Measurements from ENCODE around the gene ZNF518A.

The ZNF518A gene

DNA sequence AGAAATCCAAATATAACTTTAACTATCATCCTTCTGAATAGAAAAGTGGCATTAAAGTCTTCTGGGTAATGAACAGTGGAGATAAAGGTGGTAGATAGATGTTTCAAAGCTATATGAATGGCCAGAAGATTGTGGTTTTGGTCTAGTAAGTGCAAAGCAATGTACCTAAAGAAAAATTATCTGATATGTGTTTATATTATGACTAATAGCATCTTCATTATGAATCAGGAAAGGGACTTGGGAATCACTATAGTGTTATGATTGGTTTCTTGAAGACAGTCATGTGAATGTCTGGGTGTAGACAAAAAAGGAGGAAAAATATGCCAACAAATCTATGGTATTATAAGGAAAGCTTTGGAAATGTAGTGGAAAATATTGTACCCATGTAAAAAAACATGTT is 3.0 kb downstream of the ZNF518A start:
- H3K4me3 ChIP-seq (ENCODE audit: low read length) = no peak overlapping the region
- TF ChIP-seq, protein P1, sequence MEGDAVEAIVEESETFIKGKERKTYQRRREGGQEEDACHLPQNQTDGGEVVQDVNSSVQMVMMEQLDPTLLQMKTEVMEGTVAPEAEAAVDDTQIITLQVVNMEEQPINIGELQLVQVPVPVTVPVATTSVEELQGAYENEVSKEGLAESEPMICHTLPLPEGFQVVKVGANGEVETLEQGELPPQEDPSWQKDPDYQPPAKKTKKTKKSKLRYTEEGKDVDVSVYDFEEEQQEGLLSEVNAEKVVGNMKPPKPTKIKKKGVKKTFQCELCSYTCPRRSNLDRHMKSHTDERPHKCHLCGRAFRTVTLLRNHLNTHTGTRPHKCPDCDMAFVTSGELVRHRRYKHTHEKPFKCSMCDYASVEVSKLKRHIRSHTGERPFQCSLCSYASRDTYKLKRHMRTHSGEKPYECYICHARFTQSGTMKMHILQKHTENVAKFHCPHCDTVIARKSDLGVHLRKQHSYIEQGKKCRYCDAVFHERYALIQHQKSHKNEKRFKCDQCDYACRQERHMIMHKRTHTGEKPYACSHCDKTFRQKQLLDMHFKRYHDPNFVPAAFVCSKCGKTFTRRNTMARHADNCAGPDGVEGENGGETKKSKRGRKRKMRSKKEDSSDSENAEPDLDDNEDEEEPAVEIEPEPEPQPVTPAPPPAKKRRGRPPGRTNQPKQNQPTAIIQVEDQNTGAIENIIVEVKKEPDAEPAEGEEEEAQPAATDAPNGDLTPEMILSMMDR (conservative IDR thresholded peaks at IDR 0.05; ENCODE audit: low read length) = no peak
- DNase-seq (ENCODE audit: low read depth) = no peak

DNA sequence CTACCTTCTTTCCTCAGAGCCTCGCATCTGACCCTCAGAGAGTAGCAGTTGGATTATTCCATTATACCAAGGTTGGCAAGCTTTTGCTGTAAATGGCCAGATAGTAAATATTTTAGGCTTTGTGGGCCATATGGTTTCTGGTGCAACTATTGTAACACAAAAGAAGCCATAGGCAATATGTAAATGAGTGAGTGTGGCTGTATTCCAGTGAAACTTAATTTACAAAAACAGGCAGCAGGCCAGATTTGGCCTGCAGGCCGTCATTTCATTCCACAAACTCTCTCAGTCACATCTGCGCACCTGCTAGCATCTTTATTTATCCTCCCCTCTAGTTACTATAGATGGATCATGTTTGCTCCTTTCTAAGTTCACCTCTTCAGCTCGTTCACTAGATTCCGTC is 6.7 kb downstream of the ZNF518A start:
- TF ChIP-seq, protein P1 (conservative IDR thresholded peaks at IDR 0.05; ENCODE audit: low read length) = no peak
- H3K4me3 ChIP-seq (ENCODE audit: low read length) = no peak overlapping the region
- DNase-seq (ENCODE audit: low read depth) = no peak

DNA sequence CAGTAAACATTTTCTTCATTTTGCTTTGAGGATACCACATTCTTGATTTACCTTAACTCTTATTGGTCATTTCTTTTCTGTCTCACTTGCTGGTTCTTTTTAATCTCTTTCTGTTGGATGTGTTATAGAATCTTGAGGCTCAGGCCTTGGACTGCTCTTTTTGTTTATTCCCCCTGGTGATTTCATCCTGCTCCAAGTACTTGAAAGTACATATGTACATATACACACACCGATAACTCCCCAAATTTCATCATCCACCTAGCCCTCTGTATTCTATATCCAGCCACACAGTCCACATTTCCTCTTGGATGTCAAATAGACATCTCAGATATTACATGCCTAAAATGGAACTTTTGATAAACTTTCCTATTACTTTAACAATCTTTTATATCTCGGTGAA is 7.5 kb downstream of the ZNF518A start:
- no peak for DNase-seq (ENCODE audit: low read depth)
- H3K4me3 ChIP-seq (ENCODE audit: low read length) = no peak overlapping the region
- TF ChIP-seq, protein P1 (conservative IDR thresholded peaks at IDR 0.05; ENCODE audit: low read length) = no peak

DNA sequence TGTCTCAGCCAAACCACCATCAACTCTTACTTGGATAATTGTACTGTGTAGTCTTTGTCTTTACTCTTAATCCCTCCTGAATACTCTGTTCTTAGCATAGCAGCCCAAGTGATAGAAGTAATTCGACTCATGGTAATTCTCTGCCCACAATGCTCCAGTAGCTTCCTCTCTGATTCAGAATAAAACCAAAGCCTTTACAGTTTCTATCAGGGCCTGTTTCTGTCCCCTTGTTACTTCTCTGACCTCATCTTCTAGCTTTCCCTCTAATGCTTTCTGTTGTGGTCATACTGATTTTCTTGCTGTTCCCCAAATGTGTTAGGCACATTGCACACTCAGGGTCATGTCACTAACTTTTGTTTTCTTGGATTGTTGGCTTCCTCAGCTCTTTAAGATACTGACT is 8.0 kb downstream of the ZNF518A start:
- H3K4me3 ChIP-seq (ENCODE audit: low read length) = no peak overlapping the region
- TF ChIP-seq, protein P1 (conservative IDR thresholded peaks at IDR 0.05; ENCODE audit: low read length) = no peak
- no peak for DNase-seq (ENCODE audit: low read depth)

DNA sequence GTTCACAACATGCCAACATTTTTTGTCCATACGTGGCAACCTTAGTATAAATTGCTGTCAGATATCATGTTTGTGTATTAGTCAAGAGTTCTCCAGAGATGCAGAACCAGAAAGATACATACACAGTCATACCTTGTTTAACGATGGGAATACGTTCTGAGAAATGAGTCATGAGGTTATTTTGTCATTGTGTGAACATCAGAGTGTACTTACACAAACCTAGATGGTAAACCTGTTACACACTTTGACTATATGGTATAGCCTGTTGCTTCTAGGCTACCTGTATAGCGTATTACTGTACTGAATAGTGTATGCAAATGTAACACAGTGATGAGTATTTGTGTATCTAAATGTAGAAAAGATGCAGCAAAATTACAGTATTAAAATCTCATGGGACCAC is 22.3 kb downstream of the ZNF518A start:
- TF ChIP-seq, protein P1 (conservative IDR thresholded peaks at IDR 0.05; ENCODE audit: low read length) = no peak
- no peak overlapping the region for H3K4me3 ChIP-seq (ENCODE audit: low read length)
- DNase-seq (ENCODE audit: low read depth) = no peak

DNA sequence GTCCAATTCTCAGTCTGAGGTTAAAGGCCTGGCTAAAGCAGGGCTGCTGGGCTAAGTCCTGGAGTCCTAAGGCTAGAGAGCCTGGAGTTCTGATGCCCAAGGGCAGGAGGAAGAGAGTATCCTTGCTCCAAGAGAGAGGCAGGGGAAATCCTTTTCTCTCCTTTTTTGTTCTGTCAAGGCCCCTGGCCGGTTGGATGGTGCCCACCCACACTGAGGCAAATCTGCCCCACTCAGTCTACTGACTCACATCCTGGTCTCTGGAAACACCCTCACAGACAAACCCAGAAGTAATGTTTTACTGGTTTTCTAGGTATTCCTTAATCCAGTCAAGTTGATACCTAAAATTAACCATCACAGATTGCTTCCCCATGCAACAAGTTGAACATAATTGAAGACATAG is 23.0 kb downstream of the ZNF518A start:
- DNase-seq (ENCODE audit: low read depth) = no peak
- TF ChIP-seq, protein P1 (conservative IDR thresholded peaks at IDR 0.05; ENCODE audit: low read length) = no peak
- H3K4me3 ChIP-seq (ENCODE audit: low read length) = no peak overlapping the region

DNA sequence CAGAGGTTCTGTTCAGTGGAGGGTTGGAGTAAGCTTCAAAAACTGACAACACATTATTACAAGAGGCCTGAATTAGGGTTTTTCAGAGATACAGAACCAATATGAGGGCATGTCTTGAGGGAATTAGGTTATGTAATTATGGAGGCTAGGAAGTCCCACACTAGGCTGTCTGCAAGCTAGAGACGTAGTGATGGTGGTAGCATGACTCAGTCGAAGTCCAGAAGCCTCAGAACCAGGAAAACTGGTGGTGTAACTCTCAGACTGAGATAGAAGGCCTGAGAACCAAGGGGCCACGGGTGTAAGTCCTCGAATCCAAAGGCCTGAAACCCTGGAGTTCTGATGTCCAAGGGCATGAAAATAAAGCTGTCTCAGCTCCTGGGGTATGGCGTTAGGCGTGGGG is 35.6 kb downstream of the ZNF518A start:
- TF ChIP-seq, protein P1 (conservative IDR thresholded peaks at IDR 0.05; ENCODE audit: low read length) = no peak
- no peak overlapping the region for H3K4me3 ChIP-seq (ENCODE audit: low read length)
- no peak for DNase-seq (ENCODE audit: low read depth)

Measured in AG10803 (cell line).